ENCODE data around the gene SELP.

SELP gene

DNA sequence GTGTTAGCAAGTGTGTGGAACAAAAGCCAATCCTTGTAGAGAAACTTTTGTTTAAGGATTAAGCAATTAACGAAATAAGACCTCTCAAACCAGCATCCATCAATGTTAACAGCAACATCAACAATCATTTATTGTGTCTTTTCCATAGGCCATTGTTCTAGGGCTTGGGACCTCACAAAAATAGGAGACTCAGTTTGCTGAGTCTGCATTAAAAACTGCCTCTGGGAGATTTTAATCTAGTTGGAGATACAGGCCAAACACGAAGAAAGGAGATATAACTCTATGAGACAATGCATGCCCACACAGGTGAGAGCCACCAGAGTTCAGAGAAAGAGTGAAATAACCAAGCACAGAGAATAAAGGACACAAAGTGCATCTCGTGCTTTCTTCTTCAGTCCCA, 14.4 kb upstream of the SELP start:
- Histone ChIP-seq H3K18ac (ENCODE audit: low read depth in 1 of 2, low read length in 2 of 2) (no peak overlapping the region), H3K79me1 (replicated peaks; ENCODE audit: low read length, poor library complexity, severe bottlenecking) (no peaks in the 10 kb centered on the region), H3K36me3 (ENCODE audit: control insufficient read depth in 1 of 2, insufficient read depth in 2 of 2, low read depth in 1 of 2, low read length in 2 of 2) (no peaks in the 10 kb centered on the region), H2AK5ac (ENCODE audit: low read length, severe bottlenecking) (no peak overlapping the region), H2BK120ac (ENCODE audit: low read depth, low read length) (no peak overlapping the region), H4K8ac (ENCODE audit: low read length) (no peak overlapping the region), H3K27me3 (ENCODE audit: control insufficient read depth in 1 of 2, insufficient read depth in 1 of 2, low read length in 2 of 2) (peaks cover 0 to 2% of the 10 kb centered on the region in 2 experiments), H2BK15ac (ENCODE audit: low read depth, poor library complexity, severe bottlenecking) (no peak overlapping the region), H3K4me1 (ENCODE audit: control insufficient read depth, insufficient read depth, low read depth, low read length) (no peaks in the 10 kb centered on the region), H3K14ac (ENCODE audit: low read length in 2 of 2) (no peak overlapping the region), H3K4ac (ENCODE audit: low read depth in 1 of 2, low read length in 2 of 2) (no peak overlapping the region), H3K9me3 (ENCODE audit: control insufficient read depth, low read length) (no peaks in the 10 kb centered on the region), H2AFZ (ENCODE audit: low read depth, low read length) (no peak overlapping the region), H3K9ac (ENCODE audit: low read length) (no peak overlapping the region), H3K23ac (ENCODE audit: low read length in 2 of 2) (no peak overlapping the region), H3K4me2 (ENCODE audit: low read length, poor library complexity, severe bottlenecking) (no peak overlapping the region), H2BK12ac (ENCODE audit: low read length in 2 of 2) (no peak overlapping the region), H2BK5ac (ENCODE audit: low read depth, low read length, poor library complexity, severe bottlenecking) (no peak overlapping the region), H3K4me3 (ENCODE audit: insufficient read depth in 1 of 2, low read depth in 1 of 2, low read length in 2 of 2) (no peak overlapping the region), H3K27ac (ENCODE audit: low read length, poor library complexity, severe bottlenecking) (no peak overlapping the region), H4K91ac (ENCODE audit: low read length) (no peak overlapping the region)
- no peak for DNase-seq
- 70% methylated on average over 3 of the region's 3 CpGs for WGBS

DNA sequence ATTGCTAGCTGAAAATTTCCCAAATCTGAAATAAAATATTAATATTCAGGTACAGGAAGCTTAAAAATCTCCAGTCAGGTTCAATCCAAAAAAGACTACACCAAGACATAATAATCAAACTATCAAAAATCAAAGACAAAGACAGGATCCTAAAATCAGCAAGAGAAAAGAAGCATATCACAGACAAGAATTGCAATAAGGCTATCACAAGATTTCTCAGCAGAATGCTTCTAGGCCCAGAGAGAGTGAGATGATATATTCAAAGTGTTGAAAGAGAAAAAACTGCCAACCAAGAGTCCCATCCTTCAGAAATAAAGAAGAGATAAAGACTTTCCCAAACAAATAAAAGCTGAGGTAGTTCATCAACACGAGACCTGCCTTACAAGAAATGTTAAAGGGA, 5.0 kb upstream of the SELP start:
- no CpG with 5 or more reads among the region's 1 CpG for WGBS
- H3K4me3 ChIP-seq (ENCODE audit: insufficient read depth in 1 of 2, low read depth in 1 of 2, low read length in 2 of 2): no peak overlapping the region
- no peak overlapping the region for H3K18ac ChIP-seq (ENCODE audit: low read depth in 1 of 2, low read length in 2 of 2)

DNA sequence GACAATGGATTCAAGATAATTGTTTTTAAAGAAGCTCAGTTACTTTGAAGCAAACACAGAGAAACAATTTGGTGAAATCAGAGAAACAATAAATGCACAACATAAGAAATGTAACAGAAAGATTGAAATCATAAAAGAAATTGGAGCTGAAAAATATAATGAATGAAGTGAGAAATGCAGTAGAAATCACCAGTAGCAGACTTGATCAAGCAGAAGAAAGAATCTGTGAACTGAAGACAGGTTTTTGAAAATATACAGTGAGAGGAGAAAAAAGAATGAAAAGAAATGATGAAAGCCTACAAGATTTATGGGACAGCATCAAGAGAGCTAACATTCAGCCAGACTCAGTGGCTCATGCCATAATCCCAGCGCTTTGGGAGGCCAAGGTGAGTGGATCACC, 4.2 kb upstream of the SELP start:
- no peak overlapping the region for H3K4me2 ChIP-seq (ENCODE audit: low read length, poor library complexity, severe bottlenecking)
- no peak overlapping the region for H3K27ac ChIP-seq (ENCODE audit: low read length, poor library complexity, severe bottlenecking)
- no peak overlapping the region for H4K91ac ChIP-seq (ENCODE audit: low read length)
- H2BK15ac ChIP-seq (ENCODE audit: low read depth, poor library complexity, severe bottlenecking): no peak overlapping the region
- no peak overlapping the region for H2AK5ac ChIP-seq (ENCODE audit: low read length, severe bottlenecking)
- H3K4ac ChIP-seq (ENCODE audit: low read depth in 1 of 2, low read length in 2 of 2): no peak overlapping the region
- H4K8ac ChIP-seq (ENCODE audit: low read length): no peak overlapping the region
- H3K4me3 ChIP-seq (ENCODE audit: insufficient read depth in 1 of 2, low read depth in 1 of 2, low read length in 2 of 2): no peak overlapping the region
- H3K36me3 ChIP-seq (ENCODE audit: control insufficient read depth in 1 of 2, insufficient read depth in 2 of 2, low read depth in 1 of 2, low read length in 2 of 2): no peaks in the 10 kb centered on the region
- H2BK120ac ChIP-seq (ENCODE audit: low read depth, low read length): no peak overlapping the region
- no peak overlapping the region for H3K23ac ChIP-seq (ENCODE audit: low read length in 2 of 2)
- H3K18ac ChIP-seq (ENCODE audit: low read depth in 1 of 2, low read length in 2 of 2): no peak overlapping the region
- no peak for DNase-seq
- H2BK5ac ChIP-seq (ENCODE audit: low read depth, low read length, poor library complexity, severe bottlenecking): no peak overlapping the region
- 79% methylated on average over 1 of the region's 1 CpG for WGBS
- H3K27me3 ChIP-seq (ENCODE audit: control insufficient read depth in 1 of 2, insufficient read depth in 1 of 2, low read length in 2 of 2): no peaks in the 10 kb centered on the region
- no peak overlapping the region for H2AFZ ChIP-seq (ENCODE audit: low read depth, low read length)
- H3K14ac ChIP-seq (ENCODE audit: low read length in 2 of 2): no peak overlapping the region
- H3K9me3 ChIP-seq (ENCODE audit: control insufficient read depth, low read length): peaks cover 39% of the 10 kb centered on the region
- no peaks in the 10 kb centered on the region for H3K79me1 ChIP-seq (replicated peaks; ENCODE audit: low read length, poor library complexity, severe bottlenecking)
- no peak overlapping the region for H2BK12ac ChIP-seq (ENCODE audit: low read length in 2 of 2)
- H3K9ac ChIP-seq (ENCODE audit: low read length): no peak overlapping the region
- no peaks in the 10 kb centered on the region for H3K4me1 ChIP-seq (ENCODE audit: control insufficient read depth, insufficient read depth, low read depth, low read length)

More for the DNA sequence above, 5.0 kb upstream of the SELP start:
- H2AFZ ChIP-seq (ENCODE audit: low read depth, low read length): no peak overlapping the region
- H3K27ac ChIP-seq (ENCODE audit: low read length, poor library complexity, severe bottlenecking): no peak overlapping the region
- H3K4me1 ChIP-seq (ENCODE audit: control insufficient read depth, insufficient read depth, low read depth, low read length): no peaks in the 10 kb centered on the region
- no peak overlapping the region for H4K91ac ChIP-seq (ENCODE audit: low read length)
- H2BK5ac ChIP-seq (ENCODE audit: low read depth, low read length, poor library complexity, severe bottlenecking): no peak overlapping the region
- H3K23ac ChIP-seq (ENCODE audit: low read length in 2 of 2): no peak overlapping the region
- peaks cover 39% of the 10 kb centered on the region for H3K9me3 ChIP-seq (ENCODE audit: control insufficient read depth, low read length)
- DNase-seq: no peak
- no peak overlapping the region for H3K9ac ChIP-seq (ENCODE audit: low read length)
- no peak overlapping the region for H2BK12ac ChIP-seq (ENCODE audit: low read length in 2 of 2)
- H3K79me1 ChIP-seq (replicated peaks; ENCODE audit: low read length, poor library complexity, severe bottlenecking): no peaks in the 10 kb centered on the region
- no peak overlapping the region for H4K8ac ChIP-seq (ENCODE audit: low read length)
- no peak overlapping the region for H2BK15ac ChIP-seq (ENCODE audit: low read depth, poor library complexity, severe bottlenecking)
- H2AK5ac ChIP-seq (ENCODE audit: low read length, severe bottlenecking): no peak overlapping the region
- H3K36me3 ChIP-seq (ENCODE audit: control insufficient read depth in 1 of 2, insufficient read depth in 2 of 2, low read depth in 1 of 2, low read length in 2 of 2): no peaks in the 10 kb centered on the region
- no peak overlapping the region for H3K4me2 ChIP-seq (ENCODE audit: low read length, poor library complexity, severe bottlenecking)
- no peak overlapping the region for H3K14ac ChIP-seq (ENCODE audit: low read length in 2 of 2)
- no peaks in the 10 kb centered on the region for H3K27me3 ChIP-seq (ENCODE audit: control insufficient read depth in 1 of 2, insufficient read depth in 1 of 2, low read length in 2 of 2)
- H3K4ac ChIP-seq (ENCODE audit: low read depth in 1 of 2, low read length in 2 of 2): no peak overlapping the region
- H2BK120ac ChIP-seq (ENCODE audit: low read depth, low read length): no peak overlapping the region

DNA sequence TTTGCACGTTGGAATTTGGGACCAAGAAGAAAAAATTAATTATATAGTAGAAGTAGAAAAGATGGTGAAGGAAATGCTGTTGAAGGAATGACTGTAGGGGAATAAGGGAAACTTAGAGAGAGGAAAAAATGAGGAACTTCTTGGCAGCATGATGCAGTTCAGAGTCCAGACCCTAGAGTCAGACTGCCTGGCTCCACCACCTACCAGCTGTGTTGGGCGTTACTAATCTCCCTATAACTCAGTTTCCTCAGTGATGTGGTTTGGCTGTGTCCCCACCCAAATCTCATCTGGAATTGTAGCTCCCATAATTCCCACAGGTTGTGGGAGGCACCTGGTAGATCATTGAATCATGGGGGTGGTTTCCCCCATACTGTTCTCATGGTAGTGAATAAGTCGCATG, 1.3 kb upstream of the SELP start:
- Histone ChIP-seq H3K9me3 (ENCODE audit: control insufficient read depth, low read length) (peaks cover 36% of the 10 kb centered on the region), H2BK5ac (ENCODE audit: low read depth, low read length, poor library complexity, severe bottlenecking) (no peak overlapping the region), H3K4me3 (ENCODE audit: insufficient read depth in 1 of 2, low read depth in 1 of 2, low read length in 2 of 2) (no peak overlapping the region), H3K23ac (ENCODE audit: low read length in 2 of 2) (no peak overlapping the region), H2BK12ac (ENCODE audit: low read length in 2 of 2) (no peak overlapping the region), H2BK15ac (ENCODE audit: low read depth, poor library complexity, severe bottlenecking) (no peak overlapping the region), H3K79me1 (replicated peaks; ENCODE audit: low read length, poor library complexity, severe bottlenecking) (no peaks in the 10 kb centered on the region), H3K18ac (ENCODE audit: low read depth in 1 of 2, low read length in 2 of 2) (no peak overlapping the region), H3K9ac (ENCODE audit: low read length) (no peak overlapping the region), H2AFZ (ENCODE audit: low read depth, low read length) (no peak overlapping the region), H3K36me3 (ENCODE audit: control insufficient read depth in 1 of 2, insufficient read depth in 2 of 2, low read depth in 1 of 2, low read length in 2 of 2) (no peaks in the 10 kb centered on the region), H3K14ac (ENCODE audit: low read length in 2 of 2) (no peak overlapping the region), H3K27me3 (ENCODE audit: control insufficient read depth in 1 of 2, insufficient read depth in 1 of 2, low read length in 2 of 2) (no peaks in the 10 kb centered on the region), H3K4me1 (ENCODE audit: control insufficient read depth, insufficient read depth, low read depth, low read length) (no peaks in the 10 kb centered on the region), H3K27ac (ENCODE audit: low read length, poor library complexity, severe bottlenecking) (no peak overlapping the region), H3K4me2 (ENCODE audit: low read length, poor library complexity, severe bottlenecking) (no peak overlapping the region), H4K91ac (ENCODE audit: low read length) (no peak overlapping the region), H2BK120ac (ENCODE audit: low read depth, low read length) (no peak overlapping the region), H4K8ac (ENCODE audit: low read length) (no peak overlapping the region), H2AK5ac (ENCODE audit: low read length, severe bottlenecking) (no peak overlapping the region), H3K4ac (ENCODE audit: low read depth in 1 of 2, low read length in 2 of 2) (no peak overlapping the region)
- WGBS: 90% methylated on average over 3 of the region's 3 CpGs
- DNase-seq: no peak

Measured in mesenchymal stem cell (in vitro differentiated cells and primary cell).